ENCODE results near the gene RDX.
"Not testable (repeated sequence)": the region's sequence is repeated elsewhere in the genome, so short reads cannot be mapped to it uniquely, and the experiment has no call there.

Gene RDX

GRCh38 chr11:110269996-110270395 is 26.4 kb downstream of the RDX start:
- DNase-seq (ENCODE audit: low spot score): no peak

- DNase-seq (ENCODE audit: low spot score): no peak
Observed at GRCh38 chr11:110268441-110268840, 28.0 kb downstream of the RDX start.

- no peak for DNase-seq (ENCODE audit: low spot score)
Observed at GRCh38 chr11:110262072-110262403, 34.4 kb downstream of the RDX start.

- no peak for DNase-seq (ENCODE audit: low spot score)
Observed at GRCh38 chr11:110261195-110262071, 35.0 kb downstream of the RDX start.

GRCh38 chr11:110253525-110253924 is 42.9 kb downstream of the RDX start:
- DNase-seq (ENCODE audit: low spot score): no peak

- DNase-seq (ENCODE audit: low spot score): no peak
Observed at GRCh38 chr11:110251836-110252235, 44.6 kb downstream of the RDX start.

- DNase-seq (ENCODE audit: low spot score): no peak
Observed at GRCh38 chr11:110250168-110250567, 46.2 kb downstream of the RDX start.

- DNase-seq (ENCODE audit: low spot score): no peak
Observed at GRCh38 chr11:110249766-110250165, 46.6 kb downstream of the RDX start.

- no peak for DNase-seq (ENCODE audit: low spot score)
Observed at GRCh38 chr11:110249066-110249465, 47.3 kb downstream of the RDX start.

- no peak for DNase-seq (ENCODE audit: low spot score)
Observed at GRCh38 chr11:110243791-110244190, 52.6 kb downstream of the RDX start.

- no peak for DNase-seq (ENCODE audit: low spot score)
Observed at GRCh38 chr11:110242746-110243145, 53.7 kb downstream of the RDX start.

- no peak for DNase-seq (ENCODE audit: low spot score)
Observed at GRCh38 chr11:110242188-110242587, 54.2 kb downstream of the RDX start.

- no peak for DNase-seq (ENCODE audit: low spot score)
Observed at GRCh38 chr11:110235966-110236365, 60.4 kb downstream of the RDX start.

GRCh38 chr11:110230377-110230776 is 66.0 kb downstream of the RDX start:
- DNase-seq (ENCODE audit: low spot score): no peak

- DNase-seq (ENCODE audit: low spot score): no peak
Observed at GRCh38 chr11:110219006-110219785, 77.2 kb downstream of the RDX start.

- DNase-seq (ENCODE audit: low spot score): no peak
Observed at GRCh38 chr11:110217936-110218335, 78.5 kb downstream of the RDX start.

- no peak for DNase-seq (ENCODE audit: low spot score)
Observed at GRCh38 chr11:110217223-110217877, 79.1 kb downstream of the RDX start.

GRCh38 chr11:110209313-110209694 is 87.1 kb downstream of the RDX start:
- not testable (repeated sequence) for DNase-seq (ENCODE audit: low spot score)

GRCh38 chr11:110208678-110209312 is 87.6 kb downstream of the RDX start:
- DNase-seq (ENCODE audit: low spot score): not testable (repeated sequence)

GRCh38 chr11:110207123-110207522 is 89.3 kb downstream of the RDX start:
- DNase-seq (ENCODE audit: low spot score): no peak

- DNase-seq (ENCODE audit: low spot score): no peak
Observed at GRCh38 chr11:110200836-110201235, 95.6 kb downstream of the RDX start.

- no peak for DNase-seq (ENCODE audit: low spot score)
Observed at GRCh38 chr11:110200241-110200640, 96.2 kb downstream of the RDX start.

All from left forelimb (tissue), 1 donor.